HCT116 (cell line): ENCODE measurements around the gene COL26A1. TPM values are rescaled to one million over a fixed set of nuclear protein-coding genes. Genes with fewer than 3 reads are reported as not detected.
A peak's percentile ranks its signal among the peaks of the same experiment; 100 is the strongest.

ENCODE experiments used
- ATAC-seq: fragments of 200-7000 bp; cut with Tn5 transposase; 2 replicates; pipeline ENCODE4 v1.9.1; 2020; ENCODE audit warnings: mild to moderate bottlenecking, moderate library complexity
- BruUV-seq: library from RNA; stranded (reverse); fragments of 400-500 nt; replicated peaks from 2 replicates; lab custom pipeline; 2021; lab: Mats Ljungman, UMichigan
- CTCF ChIA-PET: fragments of 300-600 bp; sonication (Branson Sonifier 250); formaldehyde crosslinking; loops from one replicate; lab custom pipeline; 2021; ENCODE audit warnings: antibody characterized with exemption; lab: Charles Lee
- POLR2A ChIA-PET: fragments of 300-600, 350-600 bp; sonication (Branson Sonifier 250); formaldehyde crosslinking; loops from one replicate; lab custom pipeline; 2021; ENCODE audit warnings: antibody characterized with exemption; lab: Charles Lee
- RAD21 ChIA-PET, 2 experiments: fragments of 300-600 bp; sonication (Branson Sonifier 250); formaldehyde crosslinking; loops; one replicate each; lab custom pipeline; 2023; ENCODE audit warnings: low total read pairs in 2 of 2; ENCODE audit not compliant: uncharacterized antibody in 2 of 2, unreplicated experiment in 2 of 2, low non-redundant PET in 1 of 2; lab: Charles Lee
- DNase-seq: peaks from one replicate; pipeline ENCODE4 v3.0.0-alpha.2; 2010; ENCODE audit warnings: low read depth, low spot score
- H2AFZ ChIP-seq: fragments of 200-600 bp; shearing (Covaris generic), sonication (generic); 2 replicates; pipeline ENCODE4 v1.6.1; 2017; ENCODE audit warnings: low read depth, mixed run types, mixed read lengths, antibody characterized with exemption, low read length; ENCODE audit not compliant: poor library complexity, severe bottlenecking
- H3K27ac ChIP-seq: 2 replicates; pipeline ENCODE4 v1.5.1; 2012; ENCODE audit warnings: low read depth, low read length
- H3K27me3 ChIP-seq: fragments of 200-600 bp; sonication (generic); 2 replicates; pipeline ENCODE4 v1.6.1; 2016; ENCODE audit warnings: mixed run types, low read length, mixed read lengths; ENCODE audit not compliant: insufficient read depth
- H3K36me3 ChIP-seq, 2 experiments: fragments of 200-500 bp in 1 of 2; fragments of 200-600 bp in 1 of 2; sonication (Bioruptor generic) in 1 of 2; sonication (generic) in 1 of 2; 2 replicates each; pipeline versions ENCODE4 v1.5.1 to v1.6.1; 2014 to 2016; ENCODE audit warnings: low read length in 2 of 2, inconsistent platforms in 1 of 2, mixed read lengths in 1 of 2, mixed run types in 1 of 2; ENCODE audit not compliant: insufficient read depth in 2 of 2, control insufficient read depth in 1 of 2
- H3K4me1 ChIP-seq, 2 experiments: fragments of 200-600 bp in 1 of 2; sonication (generic) in 1 of 2; 2 replicates each; pipeline versions ENCODE4 v1.5.1 to v1.6.1; 2012 to 2017; ENCODE audit warnings: low read length in 2 of 2, inconsistent platforms in 1 of 2, mild to moderate bottlenecking in 1 of 2, mixed read lengths in 1 of 2, mixed run types in 1 of 2, moderate library complexity in 1 of 2; ENCODE audit not compliant: insufficient read depth in 2 of 2, control insufficient read depth in 1 of 2
- H3K4me2 ChIP-seq: fragments of 200-600 bp; sonication (generic); 2 replicates; pipeline ENCODE4 v1.6.1; 2017; ENCODE audit warnings: mixed run types, low read length, mixed read lengths
- H3K4me3 ChIP-seq, 2 experiments: fragments of 200-600 bp in 1 of 2; sonication (generic) in 1 of 2; replicated peaks in 1 of 2; 2 replicates each; pipeline ENCODE4 v1.5.1; 2011 to 2016; ENCODE audit warnings: low read length in 2 of 2, control low read depth in 1 of 2, low read depth in 1 of 2, mild to moderate bottlenecking in 1 of 2, mixed read lengths in 1 of 2, mixed run types in 1 of 2
- H3K79me2 ChIP-seq: fragments of 200-600 bp; sonication (generic); 2 replicates; pipeline ENCODE4 v1.6.1; 2017; ENCODE audit warnings: mild to moderate bottlenecking, mixed run types, low read length, moderate library complexity, mixed read lengths; ENCODE audit not compliant: insufficient read depth
- H3K9ac ChIP-seq: fragments of 200-600 bp; sonication (generic); 2 replicates; pipeline ENCODE4 v1.6.1; 2016; ENCODE audit warnings: low read length, mixed read lengths
- H3K9me2 ChIP-seq: fragments of 200-600 bp; sonication (generic), shearing (Covaris generic); 2 replicates; pipeline ENCODE4 v1.6.1; 2017; ENCODE audit warnings: mixed run types, mild to moderate bottlenecking, moderate library complexity; ENCODE audit not compliant: insufficient read depth
- H3K9me3 ChIP-seq, 2 experiments: fragments of 200-500 bp in 1 of 2; fragments of 200-600 bp in 1 of 2; sonication (Bioruptor generic) in 1 of 2; sonication (generic) in 1 of 2; 2 replicates each; pipeline ENCODE4 v1.6.1; 2014 to 2017; ENCODE audit warnings: low read length in 2 of 2, mixed read lengths in 2 of 2, inconsistent platforms in 1 of 2, low read depth in 1 of 2, mild to moderate bottlenecking in 1 of 2, mixed run types in 1 of 2, moderate library complexity in 1 of 2; ENCODE audit not compliant: control insufficient read depth in 1 of 2, insufficient read depth in 1 of 2
- H4K20me1 ChIP-seq: fragments of 200-600 bp; sonication (generic), shearing (Covaris generic); 2 replicates; pipeline ENCODE4 v1.6.1; 2017; ENCODE audit warnings: mixed run types, mild to moderate bottlenecking, moderate library complexity; ENCODE audit not compliant: insufficient read depth
- ATF3 ChIP-seq: IDR thresholded peaks from 2 replicates; pipeline ENCODE4 v1.6.1; 2012
- EZH2phosphoT487 ChIP-seq: fragments of 200-600 bp; IDR thresholded peaks from 2 replicates; pipeline ENCODE4 v1.6.1; 2018; ENCODE audit warnings: antibody characterized with exemption, borderline replicate concordance
- FOSL1 ChIP-seq: IDR thresholded peaks from 2 replicates; pipeline ENCODE4 v1.6.1; 2012; ENCODE audit warnings: low read depth
- POLR2A ChIP-seq: IDR thresholded peaks from 2 replicates; pipeline ENCODE4 v1.7.0; 2011; ENCODE audit warnings: borderline replicate concordance; ENCODE audit not compliant: insufficient read depth, insufficient read length; ENCODE audit errors: extremely low read depth
- POLR2AphosphoS5 ChIP-seq: IDR thresholded peaks from 2 replicates; pipeline ENCODE4 v1.6.1; 2011; ENCODE audit warnings: mild to moderate bottlenecking, low read depth, low read length, moderate library complexity
- RAD21 ChIP-seq: IDR thresholded peaks from 2 replicates; pipeline ENCODE4 v1.6.1; 2012; ENCODE audit warnings: low read depth, mild to moderate bottlenecking
- REST ChIP-seq: IDR thresholded peaks from 2 replicates; pipeline ENCODE4 v1.6.1; 2012; ENCODE audit warnings: low read depth
- ZFX ChIP-seq: fragments of 450-650 bp; IDR thresholded peaks from 2 replicates; pipeline ENCODE4 v1.6.1; 2017
- intact Hi-C: fragments of 100-400 bp; cut with micrococcal nuclease; formaldehyde crosslinking; loops from 2 replicates; pipeline ENCODE4 v1.10.0; 2022
- total RNA-seq: library from RNA; stranded (reverse); gene quantifications from one replicate; pipeline ENCODE4 v1.2.1, GENCODE V29; 2021; ENCODE audit not compliant: unreplicated experiment

COL26A1 gene
- total RNA-seq, 1 experiment from 2014 or later, result 0.27 TPM

DNA sequence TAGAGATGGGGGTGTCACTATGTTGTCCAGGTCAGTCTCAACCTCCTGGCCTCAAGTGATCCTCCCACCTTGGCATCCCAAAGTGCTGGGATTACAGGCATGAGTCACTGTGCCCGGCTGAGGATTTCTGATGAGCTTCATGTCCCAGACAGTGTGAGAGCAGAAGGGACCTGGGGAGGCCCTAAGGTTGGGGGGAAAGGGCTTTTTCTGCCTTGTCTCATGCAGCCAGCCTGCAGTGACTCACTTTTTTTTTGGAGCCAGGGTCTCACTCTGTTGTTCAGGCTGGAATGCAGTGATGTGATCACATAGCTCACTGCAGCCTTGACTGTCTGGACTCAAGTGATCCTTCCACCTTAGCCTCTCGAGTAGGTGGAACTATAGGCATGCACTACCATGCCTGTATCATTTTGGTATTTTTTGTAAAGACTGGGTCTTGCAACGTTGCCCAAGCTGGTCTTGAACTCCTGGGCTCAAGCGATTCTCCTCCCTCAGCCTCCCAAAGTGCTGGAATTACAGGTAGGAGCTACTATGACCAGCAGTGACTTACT, 14.6 kb downstream of the COL26A1 start:
- ChIA-PET CTCF (interaction anchor here (1.0 kb wide), 1 partner anchor 63 kb away, joined by 3 read pairs; no protein-coding TSS in a partner anchor), RAD21 (no interaction called here)
- BruUV-seq, result no TSS peak

More for the DNA sequence above, 14.6 kb downstream of the COL26A1 start:
- peak; percentile 34; the same call in 1 of the 2 replicates for ATAC-seq
- POLR2A ChIA-PET, result no interaction called here
- DNase-seq, result no peak
- Histone ChIP-seq H3K27ac (no peak overlapping the region), H3K9me3 (no peaks in the 10 kb centered on the region), H3K4me2 (no peak overlapping the region), H3K9ac (no peak overlapping the region), H3K36me3 (no peaks in the 10 kb centered on the region), H3K4me3 (no peak overlapping the region), H3K9me2 (no peaks in the 10 kb centered on the region), H4K20me1 (no peaks in the 10 kb centered on the region), H3K4me1 (no peaks in the 10 kb centered on the region; a peak in 1 of 4 replicates), H3K79me2 (no peaks in the 10 kb centered on the region), H2AFZ (no peak overlapping the region), H3K27me3 (no peaks in the 10 kb centered on the region; the same call in 1 of the 2 replicates)
- TF ChIP-seq REST, result no peak
- TF ChIP-seq EZH2phosphoT487, result no peak
- TF ChIP-seq POLR2AphosphoS5, result no peak
- TF ChIP-seq FOSL1, result no peak
- no peak for TF ChIP-seq ZFX
- TF ChIP-seq RAD21, result no peak
- TF ChIP-seq ATF3, result no peak
- TF ChIP-seq POLR2A, result no peak
- intact Hi-C loops, result no loop called here
